ENCODE data around the gene ZRANB1. TPM values are rescaled to one million over a fixed set of nuclear protein-coding genes. Genes with fewer than 3 reads are reported as not detected.

Gene ZRANB1
- total RNA-seq, 1 donor from 2014 or later, result 15.0 TPM

DNA sequence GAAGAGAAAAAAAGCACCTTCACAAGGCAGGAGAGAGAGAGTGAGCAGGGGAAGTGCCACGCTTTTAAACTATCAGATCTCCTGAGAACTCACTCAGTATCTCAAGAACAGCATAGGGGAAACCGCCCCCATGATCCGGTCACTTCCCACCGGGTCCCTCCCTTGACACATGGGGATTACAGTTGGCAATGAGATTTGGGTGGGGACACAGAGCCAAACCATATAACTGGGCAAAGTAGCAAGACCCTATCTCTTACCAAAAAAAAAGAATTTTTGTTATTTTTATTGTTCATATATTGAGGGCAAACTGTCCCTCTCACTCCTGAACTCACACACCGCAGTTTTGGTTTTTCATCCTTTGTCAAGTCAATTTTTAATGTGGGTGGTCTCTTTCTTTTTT is 18.2 kb upstream of the ZRANB1 start:
- no peaks in the 10 kb centered on the region for H3K36me3 ChIP-seq (ENCODE audit: control insufficient read depth, insufficient read depth, low read length)
- no peak overlapping the region for H3K4me3 ChIP-seq (ENCODE audit: low read depth, low read length)
- DNase-seq (ENCODE audit: low read depth), result no peak
- H3K27me3 ChIP-seq (ENCODE audit: control insufficient read depth, insufficient read depth, low read length), result no peaks in the 10 kb centered on the region
- TF ChIP-seq CTCF (IDR thresholded peaks at IDR 0.05; ENCODE audit: insufficient read depth, low read length, poor library complexity, severe bottlenecking), result no peak

DNA sequence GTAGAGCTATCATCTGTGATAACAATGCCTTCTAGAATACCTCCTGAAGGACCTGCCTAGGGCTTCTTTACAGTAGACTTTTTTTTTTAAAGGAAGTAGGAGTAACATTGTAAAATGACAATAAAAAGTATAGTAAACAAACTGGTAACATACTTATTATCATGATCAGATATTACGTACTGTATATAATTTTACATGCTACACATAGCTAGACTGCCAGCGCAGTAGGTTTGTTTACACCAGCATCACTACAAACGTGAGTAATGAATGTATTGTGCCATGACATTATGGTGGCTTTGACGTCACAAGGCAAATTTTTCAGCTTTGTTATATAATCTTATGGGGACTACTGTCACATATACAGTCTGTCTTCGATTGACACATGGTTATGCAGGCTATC is 15.4 kb upstream of the ZRANB1 start:
- TF ChIP-seq CTCF (IDR thresholded peaks at IDR 0.05; ENCODE audit: insufficient read depth, low read length, poor library complexity, severe bottlenecking), result no peak
- no peak overlapping the region for H3K4me3 ChIP-seq (ENCODE audit: low read depth, low read length)

GRCh38 chr10:124928087-124928486 is 13.8 kb upstream of the ZRANB1 start:
- no peak for DNase-seq (ENCODE audit: low read depth)
- TF ChIP-seq CTCF (IDR thresholded peaks at IDR 0.05; ENCODE audit: insufficient read depth, low read length, poor library complexity, severe bottlenecking), result no peak
- no peaks in the 10 kb centered on the region for H3K27me3 ChIP-seq (ENCODE audit: control insufficient read depth, insufficient read depth, low read length)
- H3K4me3 ChIP-seq (ENCODE audit: low read depth, low read length), result no peak overlapping the region
- no peaks in the 10 kb centered on the region for H3K36me3 ChIP-seq (ENCODE audit: control insufficient read depth, insufficient read depth, low read length)

More for the DNA sequence above, 15.4 kb upstream of the ZRANB1 start:
- DNase-seq (ENCODE audit: low read depth), result no peak
- Histone ChIP-seq H3K36me3 (ENCODE audit: control insufficient read depth, insufficient read depth, low read length) (no peaks in the 10 kb centered on the region), H3K27me3 (ENCODE audit: control insufficient read depth, insufficient read depth, low read length) (no peaks in the 10 kb centered on the region)

GRCh38 chr10:124928545-124928944 is 13.4 kb upstream of the ZRANB1 start:
- no peak overlapping the region for H3K4me3 ChIP-seq (ENCODE audit: low read depth, low read length)

GRCh38 chr10:124935946-124936345 is 6.0 kb upstream of the ZRANB1 start:
- Histone ChIP-seq H3K36me3 (ENCODE audit: control insufficient read depth, insufficient read depth, low read length) (no peaks in the 10 kb centered on the region), H3K4me3 (ENCODE audit: low read depth, low read length) (no peak overlapping the region), H3K27me3 (ENCODE audit: control insufficient read depth, insufficient read depth, low read length) (no peaks in the 10 kb centered on the region)
- DNase-seq (ENCODE audit: low read depth), result no peak
- TF ChIP-seq CTCF (IDR thresholded peaks at IDR 0.05; ENCODE audit: insufficient read depth, low read length, poor library complexity, severe bottlenecking), result no peak

More at GRCh38 chr10:124928545-124928944, 13.4 kb upstream of the ZRANB1 start:
- H3K27me3 ChIP-seq (ENCODE audit: control insufficient read depth, insufficient read depth, low read length), result no peaks in the 10 kb centered on the region
- DNase-seq (ENCODE audit: low read depth), result no peak
- no peak for TF ChIP-seq CTCF (IDR thresholded peaks at IDR 0.05; ENCODE audit: insufficient read depth, low read length, poor library complexity, severe bottlenecking)
- no peaks in the 10 kb centered on the region for H3K36me3 ChIP-seq (ENCODE audit: control insufficient read depth, insufficient read depth, low read length)

DNA sequence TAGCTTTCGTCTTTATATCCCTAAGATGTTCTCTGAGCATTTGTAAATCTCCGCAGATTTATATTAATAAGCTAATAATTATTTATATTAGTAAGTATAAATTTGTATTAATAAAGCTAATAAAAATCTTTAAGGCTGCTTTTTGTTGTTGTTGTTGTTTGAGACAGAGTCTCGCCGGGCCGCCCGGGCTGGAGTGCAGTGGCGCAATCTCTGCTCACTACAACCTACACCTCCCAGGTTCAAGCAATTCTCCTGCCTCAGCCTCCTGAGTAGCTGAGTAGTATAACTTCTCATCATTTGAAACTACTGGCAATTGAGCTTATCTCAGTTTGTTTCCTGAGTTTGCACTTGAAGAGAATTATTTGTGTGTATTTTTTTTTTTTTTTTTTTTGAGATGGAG is 5.1 kb upstream of the ZRANB1 start:
- H3K27me3 ChIP-seq (ENCODE audit: control insufficient read depth, insufficient read depth, low read length), result no peaks in the 10 kb centered on the region
- no peak for TF ChIP-seq CTCF (IDR thresholded peaks at IDR 0.05; ENCODE audit: insufficient read depth, low read length, poor library complexity, severe bottlenecking)
- no peak overlapping the region for H3K4me3 ChIP-seq (ENCODE audit: low read depth, low read length)
- no peak for DNase-seq (ENCODE audit: low read depth)
- H3K36me3 ChIP-seq (ENCODE audit: control insufficient read depth, insufficient read depth, low read length), result no peaks in the 10 kb centered on the region
